Activated CD8-positive, alpha-beta memory T cell treated with anti-CD3 and anti-CD28 coated beads, Interleukin-2, amount 50 U/mL, for 1 hour (primary cell): ENCODE results near the gene SAMD4B.
"Not testable (repeated sequence)": the region's sequence is repeated elsewhere in the genome, so short reads cannot be mapped to it uniquely, and the experiment has no call there.

ENCODE experiments used
- DNase-seq: peaks from one replicate; pipeline ENCODE4 v3.0.0-alpha.2; 2020; ENCODE audit errors: extremely low read depth

SAMD4B gene, protein sequence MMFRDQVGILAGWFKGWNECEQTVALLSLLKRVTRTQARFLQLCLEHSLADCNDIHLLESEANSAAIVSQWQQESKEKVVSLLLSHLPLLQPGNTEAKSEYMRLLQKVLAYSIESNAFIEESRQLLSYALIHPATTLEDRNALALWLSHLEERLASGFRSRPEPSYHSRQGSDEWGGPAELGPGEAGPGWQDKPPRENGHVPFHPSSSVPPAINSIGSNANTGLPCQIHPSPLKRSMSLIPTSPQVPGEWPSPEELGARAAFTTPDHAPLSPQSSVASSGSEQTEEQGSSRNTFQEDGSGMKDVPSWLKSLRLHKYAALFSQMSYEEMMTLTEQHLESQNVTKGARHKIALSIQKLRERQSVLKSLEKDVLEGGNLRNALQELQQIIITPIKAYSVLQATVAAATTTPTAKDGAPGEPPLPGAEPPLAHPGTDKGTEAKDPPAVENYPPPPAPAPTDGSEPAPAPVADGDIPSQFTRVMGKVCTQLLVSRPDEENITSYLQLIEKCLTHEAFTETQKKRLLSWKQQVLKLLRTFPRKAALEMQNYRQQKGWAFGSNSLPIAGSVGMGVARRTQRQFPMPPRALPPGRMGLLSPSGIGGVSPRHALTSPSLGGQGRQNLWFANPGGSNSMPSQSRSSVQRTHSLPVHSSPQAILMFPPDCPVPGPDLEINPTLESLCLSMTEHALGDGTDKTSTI

GRCh38 chr19:39341719-39342604, at the start of gene SAMD4B:
Gene SAMD4B, plus strand, starts transcription at chr19:39342421. Its CDS starts 14,473 bp downstream, at chr19:39356894.
- DNase-seq, result peak; percentile 99

GRCh38 chr19:39293394-39293793, 48.8 kb upstream of the SAMD4B start:
- DNase-seq, result no peak

DNA sequence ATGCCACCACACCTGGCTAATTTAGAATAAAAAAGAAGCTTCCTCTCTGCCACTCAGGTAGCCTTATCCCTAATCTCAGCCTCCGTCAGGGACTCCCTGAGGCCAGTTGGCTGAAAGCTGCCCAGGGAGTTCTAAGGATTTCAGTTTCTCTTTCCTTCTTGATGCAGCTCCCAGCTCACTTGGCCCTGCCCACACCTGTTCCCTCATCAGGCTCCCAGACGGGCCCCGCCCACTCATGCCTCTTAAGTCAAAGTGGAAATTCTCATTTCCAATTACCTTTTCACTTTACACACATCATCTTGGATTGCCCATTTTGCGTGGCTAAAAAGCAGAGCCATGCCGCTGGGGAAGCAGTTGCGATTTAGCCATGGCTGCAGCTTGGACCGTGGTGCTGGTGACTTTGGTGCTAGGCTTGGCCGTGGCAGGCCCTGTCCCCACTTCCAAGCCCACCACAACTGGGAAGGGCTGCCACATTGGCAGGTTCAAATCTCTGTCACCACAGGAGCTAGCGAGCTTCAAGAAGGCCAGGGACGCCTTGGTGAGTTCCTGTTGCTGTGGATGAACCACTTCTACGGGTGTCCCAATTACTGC, 46.1 kb upstream of the SAMD4B start, which contains the start of gene IFNL1:
TSS of gene IFNL1 (plus strand) at position 353 of the 591 bp plus-strand sequence. CDS start at position 368, 15 bp downstream.
- no peak for DNase-seq

- no peak for DNase-seq
Observed at GRCh38 chr19:39296906-39297305, 45.3 kb upstream of the SAMD4B start.

GRCh38 chr19:39297931-39298634, 44.1 kb upstream of the SAMD4B start:
- DNase-seq, result peak; percentile 10

DNA sequence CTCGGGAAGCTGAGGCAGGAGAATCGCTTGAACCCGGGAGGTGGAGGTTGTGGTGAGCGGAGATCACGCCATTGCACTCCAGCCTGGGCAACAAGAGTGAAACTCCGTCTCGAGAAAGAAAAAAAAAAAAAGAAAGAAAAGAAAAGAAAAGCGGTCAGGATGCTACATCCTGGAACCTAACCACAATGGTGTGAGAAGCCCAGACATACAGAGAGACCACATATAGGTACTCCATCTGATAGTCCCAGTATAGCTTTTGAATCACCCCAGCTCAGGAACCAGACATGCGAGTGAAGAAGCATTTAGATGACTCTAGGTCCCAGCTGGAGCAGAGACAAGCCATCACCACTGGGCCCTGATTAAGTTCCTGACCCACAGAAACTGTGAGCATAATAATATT, 42.8 kb upstream of the SAMD4B start:
- DNase-seq, result no peak

GRCh38 chr19:39299832-39300231, 42.4 kb upstream of the SAMD4B start:
- no peak for DNase-seq

DNA sequence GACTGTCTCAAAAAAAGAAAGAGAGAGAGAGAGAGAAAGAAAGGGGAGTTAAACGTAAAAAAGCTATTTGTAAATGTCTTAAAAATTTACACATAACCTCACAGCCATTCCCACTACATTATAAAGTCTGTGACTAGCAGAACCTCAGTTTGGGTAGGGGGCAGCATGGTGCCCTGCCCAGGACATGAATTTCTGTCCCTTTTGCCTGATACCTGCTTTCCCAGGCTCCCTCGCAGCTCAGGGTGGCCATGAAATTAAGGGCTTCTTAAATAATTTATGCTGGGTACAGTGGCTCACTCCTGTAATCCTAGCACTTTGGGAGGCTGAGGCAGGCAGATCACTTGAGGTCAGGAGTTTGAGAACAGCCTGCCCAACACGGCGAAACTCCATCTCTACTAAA, 41.2 kb upstream of the SAMD4B start:
- no peak for DNase-seq

DNA sequence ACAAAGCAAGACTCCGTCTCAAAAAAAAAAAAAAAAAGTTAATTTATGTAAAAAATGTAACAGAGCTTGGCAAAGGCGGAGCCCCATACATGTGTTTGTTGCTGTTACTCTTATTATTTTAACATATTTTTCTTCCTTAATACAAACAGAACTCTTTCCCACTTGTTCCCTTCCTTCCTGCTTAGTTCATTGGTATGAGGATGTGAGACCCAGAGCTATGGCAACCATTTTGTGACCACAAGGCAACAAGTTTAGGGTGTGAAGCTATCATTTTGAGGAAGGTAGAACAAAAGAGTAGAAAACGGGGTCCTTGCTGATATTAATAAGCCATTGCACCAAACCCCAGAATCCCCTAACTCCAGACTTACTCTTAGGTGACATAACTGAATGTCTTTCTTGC, 40.7 kb upstream of the SAMD4B start:
- no peak for DNase-seq

GRCh38 chr19:39303373-39304184, 38.6 kb upstream of the SAMD4B start:
- no peak for DNase-seq

GRCh38 chr19:39304185-39304513, 38.1 kb upstream of the SAMD4B start:
- no peak for DNase-seq

DNA sequence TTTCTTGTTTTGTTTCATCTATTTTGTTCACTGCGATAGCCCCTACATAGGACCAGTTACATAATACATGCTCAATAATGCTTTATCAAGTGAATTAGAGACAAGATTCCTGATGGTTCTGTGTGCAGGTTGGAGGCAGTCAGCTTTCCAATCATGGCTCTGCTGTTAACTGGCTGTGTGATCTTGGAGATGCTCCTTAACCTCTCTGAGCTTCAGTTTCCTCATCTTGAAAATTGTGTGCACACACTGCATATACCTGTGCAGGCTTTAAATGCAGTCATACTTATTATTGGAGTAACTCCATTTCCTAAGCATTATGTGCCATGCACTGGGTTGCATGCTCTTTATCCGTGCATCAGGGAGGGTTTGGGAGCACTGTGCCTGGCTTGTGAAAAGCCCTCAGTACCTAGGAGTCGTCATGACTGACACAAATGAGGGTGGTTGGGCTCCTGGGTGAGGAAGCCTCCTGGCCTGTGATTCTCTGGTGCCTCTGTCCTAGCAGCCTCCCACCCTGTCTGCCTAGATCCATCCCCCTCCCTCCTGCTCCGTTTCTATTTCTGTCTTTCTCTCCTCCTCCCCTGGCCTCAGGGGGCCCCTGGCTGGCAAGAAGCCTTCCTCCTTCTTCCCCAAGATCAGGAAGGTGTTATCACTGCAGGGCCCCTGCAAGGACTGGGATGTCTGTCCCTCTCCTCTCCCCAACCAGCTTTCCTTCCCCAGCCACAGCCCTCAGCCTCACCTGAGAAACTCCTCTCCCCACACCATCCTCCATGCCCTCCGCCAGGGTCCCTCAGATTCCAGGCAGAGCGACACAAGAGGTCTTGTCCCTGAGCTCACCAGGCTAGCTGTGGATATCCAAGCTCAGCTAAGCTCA, 37.3 kb upstream of the SAMD4B start:
- no peak for DNase-seq

- DNase-seq, result no peak
Observed at GRCh38 chr19:39306075-39306474, 36.1 kb upstream of the SAMD4B start.

GRCh38 chr19:39307046-39307821, 35.0 kb upstream of the SAMD4B start:
- DNase-seq, result no peak

- no peak for DNase-seq
Observed at GRCh38 chr19:39307822-39308530, 34.2 kb upstream of the SAMD4B start.

- no peak for DNase-seq
Observed at GRCh38 chr19:39308531-39309304, 33.5 kb upstream of the SAMD4B start.

- not testable (repeated sequence) for DNase-seq
Observed at GRCh38 chr19:39309305-39309670, 32.9 kb upstream of the SAMD4B start.
